NT2/D1 (cell line): ENCODE results near the gene B3GALT5.

Experiments used
- SUZ12 ChIP-seq: IDR thresholded peaks from 2 replicates; pipeline ENCODE4 v1.6.1; 2011; ENCODE audit not compliant: insufficient read length, insufficient read depth; ENCODE audit errors: extremely low read depth
- YY1 ChIP-seq: IDR thresholded peaks from 2 replicates; pipeline ENCODE4 v1.6.1; 2011; ENCODE audit not compliant: insufficient read length, insufficient read depth
- ZNF274 ChIP-seq: IDR thresholded peaks from 2 replicates; pipeline ENCODE4 v1.6.1; 2011; ENCODE audit warnings: mild to moderate bottlenecking, low read depth, low read length

DNA sequence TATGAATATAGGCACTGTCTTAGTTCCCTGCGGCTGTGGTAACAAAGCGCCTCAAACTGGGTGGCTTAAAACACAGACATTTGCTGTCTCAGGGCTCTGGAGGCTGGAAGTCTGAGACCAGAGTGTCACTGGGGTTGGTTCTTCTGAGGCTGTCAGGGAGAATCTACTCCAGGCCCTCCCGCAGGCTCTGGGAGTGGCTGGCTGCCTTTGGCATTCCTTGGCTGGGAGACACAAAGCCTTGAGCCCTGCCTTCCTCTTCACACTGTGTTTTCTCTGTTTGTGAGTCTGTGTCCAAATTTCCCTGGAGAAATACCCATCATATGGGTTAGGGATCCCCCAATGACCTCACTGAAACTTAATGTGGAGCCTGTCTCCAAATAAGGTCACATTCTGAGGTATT lies 38.5 kb downstream of the B3GALT5 start:
- TF ChIP-seq SUZ12 (no peak), ZNF274 (no peak), YY1 (no peak)
